Measurements from ENCODE around the gene TBC1D20. TPM values are rescaled to one million over a fixed set of nuclear protein-coding genes. Genes with fewer than 3 reads are reported as not detected.

Gene TBC1D20
- total RNA-seq, 4 donors from 2014 or later = 38.1 to 43.6 (median 42.8) TPM

- Histone ChIP-seq H3K4me3 (no peak overlapping the region), H3K36me3 (peaks cover 0 to under 1% (median 0%) of the 10 kb centered on the region in 3 donors), H3K4me1 (peaks cover 2 to 5% (median 4%) of the 10 kb centered on the region in 4 donors), H3K27me3 (no peaks in the 10 kb centered on the region), H3K9me3 (no peaks in the 10 kb centered on the region), H3K27ac (peak overlapping the region in 2 of 4 donors; percentile 64 to 84)
- peak in 1 of 3 donors; percentile 63 for DNase-seq
- TF ChIP-seq CTCF (IDR thresholded peaks at IDR 0.05) (no peak), POLR2A (IDR thresholded peaks at IDR 0.05) (peak in 1 of 2 donors; percentile 4)
These were observed 60.4 kb downstream of the TBC1D20 start for GRCh38 chr20:401682-402495.

GRCh38 chr20:400454-401275 lies 61.7 kb downstream of the TBC1D20 start:
- peak overlapping the region in 3 of 4 donors; percentile 28 to 79 (median 33) for H3K27ac ChIP-seq

GRCh38 chr20:400128-400453 lies 62.2 kb downstream of the TBC1D20 start:
- no peaks in the 10 kb centered on the region for H3K27me3 ChIP-seq
- no peak for DNase-seq
- H3K36me3 ChIP-seq = peaks cover 0 to 17% (median 0%) of the 10 kb centered on the region in 3 donors
- peaks cover 3 to 10% (median 3%) of the 10 kb centered on the region in 4 donors for H3K4me1 ChIP-seq
- no peak for TF ChIP-seq POLR2A (IDR thresholded peaks at IDR 0.05)
- TF ChIP-seq CTCF (IDR thresholded peaks at IDR 0.05) = no peak
- no peak overlapping the region for H3K4me3 ChIP-seq
- peak overlapping the region in 1 of 4 donors; percentile 79 for H3K27ac ChIP-seq
- H3K9me3 ChIP-seq = no peaks in the 10 kb centered on the region

More at GRCh38 chr20:400454-401275, 61.7 kb downstream of the TBC1D20 start:
- Histone ChIP-seq H3K9me3 (no peaks in the 10 kb centered on the region), H3K36me3 (peaks cover 0 to 13% (median 0%) of the 10 kb centered on the region in 3 donors), H3K27me3 (no peaks in the 10 kb centered on the region), H3K4me3 (no peak overlapping the region), H3K4me1 (peaks cover 3 to 9% (median 3%) of the 10 kb centered on the region in 4 donors)
- no peak for DNase-seq
- TF ChIP-seq CTCF (IDR thresholded peaks at IDR 0.05) (no peak), POLR2A (IDR thresholded peaks at IDR 0.05) (no peak)

- no peak for DNase-seq
These were observed 63.1 kb downstream of the TBC1D20 start for GRCh38 chr20:399182-399707.

More at GRCh38 chr20:399182-399707, 63.1 kb downstream of the TBC1D20 start:
- Histone ChIP-seq H3K4me1 (peaks cover 3 to 10% (median 3%) of the 10 kb centered on the region in 4 donors), H3K4me3 (no peak overlapping the region), H3K27ac (no peak overlapping the region), H3K27me3 (no peaks in the 10 kb centered on the region), H3K36me3 (peaks cover 0 to 24% (median 0%) of the 10 kb centered on the region in 3 donors), H3K9me3 (no peaks in the 10 kb centered on the region)
- TF ChIP-seq POLR2A (IDR thresholded peaks at IDR 0.05) = no peak
- no peak for TF ChIP-seq CTCF (IDR thresholded peaks at IDR 0.05)

All from Peyer's patch (tissue), 4 donors.